IPS-NIHi11 (cell line): ENCODE measurements around the gene ADGRL3.
"Not testable (repeated sequence)": the region's sequence is repeated elsewhere in the genome, so short reads cannot be mapped to it uniquely, and the experiment has no call there.

ENCODE experiments used
- DNase-seq: peaks from one replicate; pipeline ENCODE4 v3.0.0; 2012; ENCODE audit warnings: mixed read lengths, low spot score

The ADGRL3 gene

DNA sequence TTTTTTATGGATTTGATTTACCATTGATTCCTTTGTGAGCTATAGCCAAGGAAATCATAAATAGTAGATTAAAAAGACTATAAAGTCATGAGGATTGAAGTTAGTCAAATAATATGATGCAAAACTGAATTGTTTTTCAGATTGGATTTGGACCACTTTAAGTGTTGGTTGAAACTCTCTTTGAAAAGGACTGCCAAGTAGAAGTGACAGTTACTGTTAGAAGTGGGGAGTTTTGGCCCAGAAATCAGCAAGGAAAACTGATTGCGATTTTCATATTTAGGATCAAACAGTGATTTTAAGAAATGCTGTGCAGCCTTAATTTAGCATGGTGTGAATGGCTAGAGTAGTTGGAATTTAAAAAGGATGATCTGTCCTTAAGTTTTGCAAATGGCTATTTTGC lies 4.9 kb downstream of the ADGRL3 start:
- no peak for DNase-seq

GRCh38 chr4:61207156-61207555 lies 7.0 kb downstream of the ADGRL3 start:
- DNase-seq = not testable (repeated sequence)

GRCh38 chr4:61210186-61210939 lies 10.2 kb downstream of the ADGRL3 start:
- peak; percentile 41 for DNase-seq

GRCh38 chr4:61211781-61212180 lies 11.7 kb downstream of the ADGRL3 start:
- DNase-seq = no peak

- no peak for DNase-seq
Observed at GRCh38 chr4:61212788-61213187, 12.7 kb downstream of the ADGRL3 start.

GRCh38 chr4:61214680-61215079 lies 14.6 kb downstream of the ADGRL3 start:
- no peak for DNase-seq

- no peak for DNase-seq
Observed at GRCh38 chr4:61217222-61217621, 17.1 kb downstream of the ADGRL3 start.

DNA sequence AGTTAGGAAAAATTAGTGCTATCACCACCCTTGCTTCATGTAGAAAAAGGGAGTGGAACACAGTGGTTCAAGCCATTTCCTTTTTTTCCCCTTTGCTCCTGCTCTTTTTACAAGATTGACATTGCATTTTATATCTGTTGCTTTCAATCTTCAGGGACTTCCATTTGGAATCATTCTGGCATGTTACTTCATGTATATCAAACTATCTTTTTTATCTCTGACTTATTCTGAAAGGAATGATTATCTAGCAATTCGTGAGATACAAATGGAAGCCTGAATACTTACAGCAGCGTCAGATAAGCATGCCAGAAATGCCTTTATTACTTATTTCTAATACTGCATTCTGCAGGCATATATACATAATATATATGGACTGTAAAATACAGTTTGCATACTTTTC lies 20.4 kb downstream of the ADGRL3 start:
- DNase-seq = no peak

- DNase-seq = no peak
Observed at GRCh38 chr4:61223385-61223784, 23.3 kb downstream of the ADGRL3 start.

- DNase-seq = no peak
Observed at GRCh38 chr4:61224573-61224972, 24.4 kb downstream of the ADGRL3 start.

GRCh38 chr4:61225656-61226055 lies 25.5 kb downstream of the ADGRL3 start:
- DNase-seq = no peak

DNA sequence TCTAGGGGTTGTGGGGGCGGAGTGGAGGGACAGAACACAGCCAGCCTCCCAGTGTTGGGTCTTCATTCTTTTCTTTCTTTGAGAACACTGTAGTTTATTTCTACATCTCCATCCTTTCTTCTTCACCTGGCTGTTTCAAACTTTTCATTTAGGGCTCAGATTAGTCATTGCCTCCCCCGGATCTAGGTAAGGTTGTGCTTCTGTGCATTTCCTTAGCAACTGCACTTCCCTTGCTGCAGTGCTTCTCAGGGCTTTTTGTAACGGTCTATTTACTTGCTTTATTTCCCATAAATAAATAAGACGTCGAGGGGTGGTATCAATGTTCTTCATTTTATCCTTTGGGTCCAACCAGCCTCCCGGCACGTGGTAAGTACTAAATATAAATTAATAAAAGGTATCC lies 31.3 kb downstream of the ADGRL3 start:
- DNase-seq = no peak

DNA sequence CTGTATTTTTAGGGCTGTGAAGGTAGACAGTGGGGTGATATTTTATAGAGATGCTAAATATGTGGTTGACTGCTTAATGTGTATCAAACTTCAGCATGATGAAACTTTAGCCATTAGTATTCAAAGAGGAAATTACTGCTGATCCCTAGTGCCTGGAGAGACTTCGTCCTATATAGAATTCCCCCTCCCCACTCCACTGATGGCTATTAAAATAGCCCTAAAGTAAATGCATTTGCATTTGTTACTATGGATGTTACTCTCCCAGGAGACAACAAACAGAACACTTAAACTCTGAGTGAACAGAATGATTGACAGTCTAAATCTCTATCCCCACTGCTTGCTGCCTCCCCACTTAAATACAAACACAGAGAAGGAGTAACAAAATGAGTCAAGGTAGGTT lies 39.1 kb downstream of the ADGRL3 start:
- DNase-seq = no peak

GRCh38 chr4:61243962-61244361 lies 43.8 kb downstream of the ADGRL3 start:
- no peak for DNase-seq

- DNase-seq = no peak
Observed at GRCh38 chr4:61245069-61245714, 45.1 kb downstream of the ADGRL3 start.

DNA sequence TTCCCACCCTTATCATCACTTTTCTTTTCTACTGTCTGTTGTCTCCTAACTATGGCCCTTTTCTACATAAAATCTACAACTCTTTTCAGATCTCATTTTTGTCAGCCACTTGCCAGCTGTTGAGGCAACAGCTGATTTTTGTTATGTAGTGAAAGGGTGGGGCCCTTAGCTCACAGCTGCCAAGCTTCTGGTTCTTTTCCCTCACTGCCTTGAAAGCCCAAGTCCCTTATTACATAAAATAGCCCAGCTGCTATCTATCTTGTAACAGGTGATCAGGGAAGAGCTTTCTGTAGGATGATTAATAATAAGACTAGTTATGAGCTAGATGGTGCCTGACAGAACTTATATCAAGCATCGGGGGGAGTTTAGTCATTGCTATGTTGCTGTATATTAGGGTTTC lies 45.9 kb downstream of the ADGRL3 start:
- DNase-seq = no peak

GRCh38 chr4:61248705-61249104 lies 48.6 kb downstream of the ADGRL3 start:
- no peak for DNase-seq

GRCh38 chr4:61251129-61251528 lies 51.0 kb downstream of the ADGRL3 start:
- no peak for DNase-seq

DNA sequence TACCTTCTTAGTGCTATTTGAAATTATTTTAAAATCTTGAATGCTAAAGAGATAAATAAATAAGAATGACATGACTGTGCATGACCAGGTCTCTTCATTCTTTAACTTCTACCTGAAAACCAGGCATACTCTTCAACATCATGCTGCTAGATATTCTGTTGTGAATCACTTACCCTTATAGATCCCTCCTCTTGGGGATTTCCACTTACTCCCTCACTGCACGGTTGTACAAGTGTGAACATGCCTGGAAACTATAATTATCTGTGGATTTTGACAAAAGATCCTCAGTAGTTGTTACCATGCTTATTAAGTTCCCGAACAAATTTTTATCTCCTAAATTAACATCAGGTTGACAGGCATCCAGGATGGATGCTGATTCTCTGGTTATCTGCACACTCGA lies 54.3 kb downstream of the ADGRL3 start:
- DNase-seq = no peak

DNA sequence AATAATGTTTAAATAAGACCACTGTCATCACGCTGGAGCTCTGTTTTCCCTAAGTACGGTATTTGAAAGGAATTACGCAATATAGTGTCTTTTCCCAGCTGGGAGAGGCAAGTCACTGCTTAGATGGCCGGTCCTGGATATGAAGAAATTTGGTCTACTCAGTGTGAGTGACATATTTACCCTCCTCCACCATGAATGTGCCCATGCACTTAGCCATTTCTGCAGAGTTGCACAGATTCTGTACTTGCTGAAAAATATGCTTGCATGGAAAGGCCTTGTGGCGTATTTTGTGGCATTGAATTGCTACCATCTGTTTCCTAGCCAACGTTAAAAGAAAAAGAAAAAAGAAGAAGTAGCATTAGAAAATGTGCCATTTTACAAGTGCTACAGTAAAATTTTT lies 73.1 kb downstream of the ADGRL3 start:
- no peak for DNase-seq

GRCh38 chr4:61274286-61274685 lies 74.2 kb downstream of the ADGRL3 start:
- DNase-seq = no peak

DNA sequence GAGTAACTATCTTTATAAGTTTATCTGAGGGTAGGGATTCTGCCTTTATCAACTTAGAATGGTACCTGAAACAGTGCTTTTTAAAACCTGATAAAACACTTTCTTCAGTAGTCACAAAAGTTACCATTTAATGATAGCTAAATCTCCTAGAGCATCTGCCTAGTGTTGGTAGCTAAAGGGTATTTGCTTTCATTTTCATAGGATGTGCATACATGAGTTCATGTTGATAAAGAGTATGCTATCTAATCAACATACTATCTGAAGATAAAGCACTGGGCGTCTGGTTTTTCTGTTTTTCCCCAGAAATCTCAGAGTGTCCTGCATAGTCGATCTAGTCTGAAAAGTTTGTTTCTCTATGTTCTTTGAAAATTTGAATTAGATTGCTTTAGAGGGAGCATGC lies 75.1 kb downstream of the ADGRL3 start:
- DNase-seq = no peak

DNA sequence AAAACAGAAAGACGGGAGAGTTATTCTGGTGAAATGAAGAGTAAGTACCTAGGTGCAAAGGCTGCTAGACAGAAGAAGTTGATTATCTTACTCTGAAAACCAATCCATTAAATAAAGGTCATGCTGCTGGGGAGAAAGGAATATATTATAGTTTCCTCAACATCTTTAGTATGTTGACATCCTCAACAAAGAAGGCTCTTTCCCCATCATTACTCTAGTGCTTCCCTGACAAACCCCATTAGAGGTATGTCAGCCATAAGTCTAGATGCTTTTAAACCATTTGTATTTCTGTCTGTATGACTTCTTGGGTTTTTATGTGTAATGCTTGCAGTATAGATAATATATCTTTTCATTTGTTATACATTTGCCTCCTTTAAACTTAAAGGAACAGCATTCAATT lies 75.9 kb downstream of the ADGRL3 start:
- DNase-seq = no peak
